GM06990 (cell line): ENCODE data around the gene TMEM181.
"Not testable (repeated sequence)": the region's sequence is repeated elsewhere in the genome, so short reads cannot be mapped to it uniquely, and the experiment has no call there.

Source experiments
- DNase-seq: peaks from one replicate; pipeline ENCODE4 v3.0.0-alpha.2; 2011; ENCODE audit not compliant: insufficient read length; ENCODE audit errors: extremely low read depth
- H3K27me3 ChIP-seq: replicated peaks from 2 replicates; pipeline ENCODE4 v1.6.0; 2011; ENCODE audit warnings: low read length; ENCODE audit not compliant: control insufficient read depth, insufficient read depth
- H3K36me3 ChIP-seq: 2 replicates; pipeline ENCODE4 v1.5.1; 2011; ENCODE audit warnings: low read length; ENCODE audit not compliant: control insufficient read depth, insufficient read depth
- H3K4me3 ChIP-seq: replicated peaks from 2 replicates; pipeline ENCODE4 v1.5.1; 2011; ENCODE audit warnings: low read depth, mild to moderate bottlenecking, control low read depth, low read length
- CTCF ChIP-seq: IDR thresholded peaks from 2 replicates; pipeline ENCODE4 v1.5.1; 2011; ENCODE audit warnings: low read length, control low read depth, mild to moderate bottlenecking, inconsistent platforms; ENCODE audit not compliant: insufficient read depth, poor library complexity, severe bottlenecking

Gene TMEM181

GRCh38 chr6:158628542-158628941 lies 68.7 kb downstream of the TMEM181 start:
- Histone ChIP-seq H3K36me3 (peaks cover 30% of the 10 kb centered on the region), H3K27me3 (no peaks in the 10 kb centered on the region), H3K4me3 (no peak overlapping the region)
- no peak for TF ChIP-seq CTCF
- no peak for DNase-seq

GRCh38 chr6:158629367-158630221 lies 69.7 kb downstream of the TMEM181 start:
- Histone ChIP-seq H3K4me3 (no peak overlapping the region), H3K27me3 (no peaks in the 10 kb centered on the region), H3K36me3 (peaks cover 28% of the 10 kb centered on the region)
- no peak for DNase-seq
- peak; percentile 25 for TF ChIP-seq CTCF

GRCh38 chr6:158630938-158631616 lies 71.2 kb downstream of the TMEM181 start:
- no peak for DNase-seq
- Histone ChIP-seq H3K4me3 (no peak overlapping the region), H3K36me3 (peaks cover 26% of the 10 kb centered on the region), H3K27me3 (no peaks in the 10 kb centered on the region)
- no peak for TF ChIP-seq CTCF

- TF ChIP-seq CTCF, result no peak
- H3K36me3 ChIP-seq, result peaks cover 27% of the 10 kb centered on the region
- DNase-seq, result no peak
- H3K4me3 ChIP-seq, result no peak overlapping the region
- H3K27me3 ChIP-seq, result no peaks in the 10 kb centered on the region
These were observed 72.0 kb downstream of the TMEM181 start for GRCh38 chr6:158631678-158632537.

- not testable (repeated sequence) for DNase-seq, H3K27me3 ChIP-seq, H3K4me3 ChIP-seq
- peaks cover 26% of the 10 kb centered on the region for H3K36me3 ChIP-seq
These were observed 72.7 kb downstream of the TMEM181 start for GRCh38 chr6:158632538-158633119.
